NOMO-1 treated with DMSO at 0.1 percent for 48 hours (cell line): ENCODE data around the gene GSDMA.

Source experiments
- DNase-seq: peaks from one replicate; lab custom pipeline; 2025; ENCODE audit not compliant: unreplicated experiment; lab: John Stamatoyannopoulos, UW

Gene GSDMA, protein sequence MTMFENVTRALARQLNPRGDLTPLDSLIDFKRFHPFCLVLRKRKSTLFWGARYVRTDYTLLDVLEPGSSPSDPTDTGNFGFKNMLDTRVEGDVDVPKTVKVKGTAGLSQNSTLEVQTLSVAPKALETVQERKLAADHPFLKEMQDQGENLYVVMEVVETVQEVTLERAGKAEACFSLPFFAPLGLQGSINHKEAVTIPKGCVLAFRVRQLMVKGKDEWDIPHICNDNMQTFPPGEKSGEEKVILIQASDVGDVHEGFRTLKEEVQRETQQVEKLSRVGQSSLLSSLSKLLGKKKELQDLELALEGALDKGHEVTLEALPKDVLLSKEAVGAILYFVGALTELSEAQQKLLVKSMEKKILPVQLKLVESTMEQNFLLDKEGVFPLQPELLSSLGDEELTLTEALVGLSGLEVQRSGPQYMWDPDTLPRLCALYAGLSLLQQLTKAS

GRCh38 chr17:39962642-39963220, at the start of gene GSDMA:
Gene GSDMA (plus strand): TSS chr17:39963004. CDS start chr17:39965688, 2,684 bp downstream.
- DNase-seq = no peak

DNA sequence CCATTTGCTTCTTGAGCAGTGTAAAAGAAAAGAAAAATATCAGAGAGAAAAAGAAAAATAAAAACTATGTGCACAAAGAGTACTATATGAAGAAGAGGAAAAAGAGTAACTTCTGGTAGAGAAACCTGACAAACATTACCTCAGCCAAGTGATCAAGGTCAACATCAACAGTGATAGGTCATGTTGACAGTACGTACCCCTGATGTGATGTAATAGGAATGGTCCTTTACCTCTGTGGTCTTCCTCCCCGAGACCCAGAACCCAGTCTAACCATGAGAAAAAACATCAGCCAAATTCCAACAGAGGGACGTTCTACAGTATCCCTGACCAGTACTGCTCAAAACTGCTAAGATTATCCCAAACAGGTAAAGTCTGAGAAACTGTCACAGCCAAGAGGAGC, 48.8 kb upstream of the GSDMA start:
- DNase-seq = no peak

- DNase-seq = no peak
Measured at GRCh38 chr17:39915559-39915958, 47.2 kb upstream of the GSDMA start.

DNA sequence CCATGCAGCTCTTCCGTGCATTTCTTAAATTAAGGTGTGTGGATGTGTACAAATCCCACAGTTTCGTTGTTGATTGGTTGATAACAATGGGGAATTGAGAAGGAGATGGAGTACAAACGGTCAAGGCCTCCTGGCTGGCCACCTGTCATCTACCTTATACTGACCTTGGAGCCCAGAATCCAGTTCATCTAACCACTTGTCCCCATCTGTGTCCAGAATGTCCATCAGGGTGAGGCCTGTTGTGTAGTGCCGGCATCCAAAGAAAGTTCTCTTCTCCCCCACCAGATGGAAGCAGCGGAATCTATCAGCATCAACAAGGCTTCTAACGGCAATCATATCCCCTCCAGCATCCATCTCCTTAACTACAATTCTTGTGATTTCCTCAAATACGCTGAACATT, 45.9 kb upstream of the GSDMA start:
- DNase-seq = no peak

GRCh38 chr17:39919087-39919683, 43.6 kb upstream of the GSDMA start:
- DNase-seq = no peak

- DNase-seq = no peak
Measured at GRCh38 chr17:39920218-39921210, 42.3 kb upstream of the GSDMA start.

DNA sequence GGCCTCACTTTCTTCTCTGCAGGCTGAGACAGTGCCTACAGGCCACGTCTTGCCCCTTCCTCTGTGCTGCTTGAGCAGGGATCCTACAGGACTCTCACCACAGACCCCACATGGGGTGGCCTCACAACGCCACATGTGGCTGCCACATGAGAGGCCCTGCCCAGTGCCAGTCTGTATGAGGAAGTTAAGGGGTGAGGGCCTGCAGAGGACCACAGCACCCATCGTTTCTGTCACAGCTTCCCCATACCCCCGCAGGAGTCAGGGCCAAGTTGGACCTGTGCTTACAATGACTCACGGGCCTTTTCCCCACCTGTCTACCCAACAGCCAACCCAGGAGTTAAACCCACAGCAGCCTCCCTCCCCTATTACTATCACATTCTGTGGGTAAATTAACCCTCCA, 41.5 kb upstream of the GSDMA start:
- DNase-seq = no peak

DNA sequence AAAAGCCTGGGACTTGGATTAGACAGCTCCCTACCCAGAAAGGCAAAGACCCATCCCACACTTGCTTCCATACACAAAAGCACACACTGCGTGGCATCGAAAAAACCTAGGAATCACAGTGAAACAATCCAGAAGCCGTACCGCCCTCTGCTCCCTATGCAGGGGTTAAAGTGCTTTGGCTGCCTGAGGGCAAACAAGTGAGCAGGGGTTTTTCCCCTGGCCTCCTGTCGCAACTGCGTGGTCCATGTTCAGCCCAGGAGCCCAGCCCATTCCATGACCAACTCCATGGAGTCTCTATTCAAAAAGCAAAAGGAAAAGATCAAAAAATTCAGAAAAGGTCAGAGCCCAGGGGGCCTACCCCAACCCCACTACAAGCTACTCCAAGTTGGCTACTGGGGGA, 40.8 kb upstream of the GSDMA start:
- DNase-seq = no peak

DNA sequence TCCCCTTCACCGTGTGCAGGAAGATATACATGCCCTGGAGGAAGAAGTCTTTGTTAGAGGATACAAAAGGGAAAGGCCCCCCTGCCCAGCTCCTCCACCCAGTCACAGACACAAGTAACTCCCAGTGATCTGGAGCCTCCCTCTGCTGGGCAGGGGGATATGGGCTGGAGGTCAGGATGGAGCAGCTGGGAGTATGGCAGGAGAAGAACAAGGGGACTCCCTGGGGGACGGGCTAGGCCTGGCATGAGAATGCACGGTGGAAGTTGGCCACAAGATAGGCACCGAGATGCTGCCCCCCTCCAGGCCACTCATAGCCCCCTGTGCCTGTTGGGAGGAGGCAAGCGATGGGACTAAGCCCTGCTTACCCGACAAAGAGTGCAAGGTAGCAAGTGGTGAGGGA, 39.6 kb upstream of the GSDMA start:
- no peak for DNase-seq

DNA sequence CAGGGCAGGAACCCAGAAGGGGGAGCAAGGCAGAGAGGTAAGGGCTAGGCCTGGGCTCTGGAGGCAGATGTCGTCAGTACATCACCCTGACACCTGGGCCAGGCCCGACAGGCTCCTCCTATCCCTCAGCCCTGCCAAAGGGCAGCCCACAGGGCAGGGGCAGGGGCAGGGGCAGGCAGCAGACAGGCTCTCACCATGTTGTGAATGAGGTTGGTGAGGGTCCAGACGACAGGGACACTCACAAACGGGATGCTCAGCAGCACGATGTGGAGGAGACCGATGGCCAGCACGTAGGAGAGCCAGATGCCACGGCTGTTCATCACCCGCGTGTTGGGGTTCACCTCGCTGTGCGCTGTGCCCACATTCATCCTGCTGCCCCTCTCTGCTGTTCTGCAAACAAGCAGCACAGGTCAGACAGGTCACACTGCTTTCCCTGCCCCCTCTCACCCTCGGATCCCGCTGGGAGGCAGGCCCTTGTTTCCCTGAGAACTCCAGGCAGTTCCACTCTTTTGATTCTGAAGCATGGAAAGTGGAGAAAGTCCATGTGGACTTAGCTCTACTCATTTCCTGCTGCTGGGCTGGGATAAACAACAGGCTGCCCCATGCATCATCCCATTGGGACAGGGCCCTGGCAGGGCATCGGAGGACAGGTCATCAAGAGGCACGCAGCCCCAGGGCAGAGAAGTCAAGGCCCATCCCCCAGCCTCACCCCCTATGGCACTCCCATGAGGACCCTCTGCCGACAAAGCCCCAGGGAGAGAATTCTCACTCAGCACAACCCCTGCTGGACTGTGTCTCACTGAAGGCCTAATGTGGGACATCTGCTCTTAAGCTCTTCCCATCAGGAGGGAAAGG, 38.7 kb upstream of the GSDMA start:
- DNase-seq = no peak

DNA sequence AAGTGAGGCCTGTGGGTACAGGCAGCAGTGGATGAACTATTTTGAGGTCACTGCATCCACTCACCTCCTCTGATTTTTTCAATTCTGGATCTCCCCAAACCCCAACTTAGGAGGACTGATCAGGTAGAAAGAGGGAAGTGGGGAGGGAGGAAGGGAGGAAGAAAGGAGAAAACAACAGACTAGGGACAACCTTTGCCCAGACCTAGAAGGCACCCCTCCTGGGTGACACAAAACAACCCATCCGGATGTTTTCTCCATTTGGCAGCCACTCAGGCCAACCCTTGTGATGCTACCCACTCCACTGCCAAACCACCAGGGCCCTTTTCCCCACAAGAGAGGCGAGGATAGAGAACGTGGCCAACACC, 38.1 kb upstream of the GSDMA start:
- DNase-seq = no peak

GRCh38 chr17:39925282-39926134, 37.3 kb upstream of the GSDMA start:
- DNase-seq = no peak

DNA sequence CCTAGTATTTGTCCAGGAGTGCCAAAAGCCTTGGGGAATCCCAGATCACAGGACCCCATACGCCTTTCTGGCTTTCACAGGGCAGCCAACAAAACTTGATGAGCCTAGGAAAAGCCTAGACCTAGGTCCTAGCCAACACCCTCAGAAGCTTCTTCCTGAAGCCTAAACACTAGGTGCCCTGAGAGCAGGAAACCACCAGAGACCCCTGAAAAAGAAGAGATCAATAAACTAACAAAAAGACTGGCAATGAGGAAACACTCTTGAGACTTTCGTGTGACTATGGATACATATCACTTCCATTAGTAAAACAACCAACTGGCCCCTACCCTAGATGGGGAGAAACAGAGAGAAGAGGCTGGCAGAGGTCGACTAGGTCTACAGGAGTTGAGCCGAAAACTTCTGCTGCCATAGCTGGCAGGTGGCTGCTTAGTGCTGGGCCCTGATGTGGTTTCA, 36.6 kb upstream of the GSDMA start:
- DNase-seq = no peak

DNA sequence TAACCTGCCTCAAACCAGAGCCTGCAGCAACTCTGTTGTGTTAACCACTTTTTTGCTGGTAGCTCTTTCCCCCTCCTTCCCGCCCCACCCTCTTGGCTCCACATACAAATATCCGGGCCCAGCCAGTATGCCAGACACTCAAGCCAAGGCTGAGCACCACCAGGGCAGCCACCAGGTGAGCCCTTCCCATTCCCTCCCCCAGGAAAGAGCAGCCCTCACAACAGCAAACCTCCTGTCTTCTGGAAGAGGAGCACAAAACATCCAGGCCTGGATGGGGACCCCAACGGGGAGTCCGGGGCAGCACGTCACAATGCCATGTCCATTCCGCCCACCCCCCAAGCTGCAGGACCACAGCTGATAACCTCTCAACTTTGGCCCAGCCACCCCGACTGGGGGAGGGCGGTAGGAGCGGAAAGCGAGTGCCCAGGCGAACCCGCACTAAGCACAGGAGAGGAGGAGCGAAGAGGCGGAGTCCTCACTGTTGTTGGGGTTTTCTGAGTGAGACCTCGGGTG, 36.2 kb upstream of the GSDMA start:
- peak; percentile 39 for DNase-seq

GRCh38 chr17:39927101-39927928, 35.5 kb upstream of the GSDMA start, which contains the start of the genes LRRC3C and ORMDL3:
Gene LRRC3C (plus strand): TSS chr17:39927732. CDS start chr17:39941524, 13,792 bp downstream.
Gene ORMDL3 (minus strand): TSS chr17:39927601. CDS start chr17:39924203, 3,398 bp downstream.
- peak; percentile 87 for DNase-seq

DNA sequence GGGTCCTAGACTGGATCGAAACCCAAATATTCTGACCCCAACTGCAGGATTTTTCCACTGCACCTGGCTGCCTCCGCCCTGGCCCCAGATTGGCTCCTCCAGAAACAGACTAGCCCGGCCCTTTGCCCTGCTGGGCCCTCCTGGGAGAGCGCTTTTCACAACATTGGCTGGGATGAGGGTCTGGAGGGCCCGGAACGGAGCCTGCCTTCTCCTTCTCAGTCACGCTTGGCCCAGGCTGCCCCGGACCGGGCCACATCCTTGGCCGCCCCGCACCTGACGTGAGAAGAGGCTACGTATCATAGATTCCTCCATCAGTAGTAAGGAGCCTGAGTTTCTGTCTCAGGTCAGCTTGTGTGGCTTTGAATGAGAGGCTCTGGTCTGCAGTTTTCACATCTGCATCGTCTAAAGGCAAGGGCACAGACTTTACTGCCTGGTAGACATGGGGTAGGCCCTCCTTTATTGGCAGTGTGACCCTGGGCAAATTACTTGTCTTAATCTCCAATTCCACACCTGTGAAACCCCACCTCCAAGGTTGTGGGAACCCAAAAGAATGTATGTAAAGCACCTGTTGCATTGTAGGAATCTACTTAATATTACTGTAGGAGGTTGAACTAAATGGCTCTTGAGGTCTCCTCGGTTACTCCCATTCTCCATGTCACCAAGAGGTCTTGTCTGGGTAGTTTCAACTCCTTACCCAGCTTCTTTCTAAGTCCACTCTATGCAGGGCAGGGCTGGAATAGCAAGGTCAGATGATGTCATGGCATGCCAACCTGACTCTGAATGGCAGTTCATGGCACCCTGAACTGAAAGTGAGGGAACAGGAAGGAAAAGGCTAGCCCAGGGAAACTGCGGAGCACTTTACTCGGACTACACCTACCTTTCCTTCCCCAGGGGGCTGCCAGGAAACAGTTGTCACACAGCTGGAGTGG, 34.6 kb upstream of the GSDMA start:
- DNase-seq = no peak
